Endothelial cell of umbilical vein (primary cell): ENCODE data around the gene LST1. TPM values are rescaled to one million over a fixed set of nuclear protein-coding genes. Genes with fewer than 3 reads are reported as not detected.

Experiments
- BruUV-seq: library from RNA; stranded (reverse); fragments of 400-500 nt; replicated peaks from 2 replicates; lab custom pipeline; 2021; lab: Mats Ljungman, UMichigan
- CTCF ChIA-PET: fragments of 300-600, 350-600 bp; sonication (Branson Sonifier 250); formaldehyde crosslinking; loops from one replicate; lab custom pipeline; 2021; ENCODE audit warnings: antibody characterized with exemption, inconsistent platforms; lab: Charles Lee
- POLR2A ChIA-PET: fragments of 300-600, 350-600 bp; sonication (Branson Sonifier 250); formaldehyde crosslinking; loops from one replicate; lab custom pipeline; 2021; ENCODE audit warnings: antibody characterized with exemption, inconsistent platforms; lab: Charles Lee
- DNase-seq: peaks from one replicate; pipeline ENCODE4 v3.0.0-alpha.2; 2011; ENCODE audit warnings: low read depth, low spot score
- FAIRE-seq: peaks from 2 replicates; lab custom pipeline; 2011; peaks lifted over from hg19 to GRCh38; lab: Jason Lieb, UNC
- H2AFZ ChIP-seq: 2 replicates; pipeline ENCODE4 v1.6.0; 2012; ENCODE audit warnings: low read depth, low read length, control low read depth, inconsistent platforms
- H3K27ac ChIP-seq: 2 replicates; pipeline ENCODE4 v1.5.1; 2011; ENCODE audit warnings: low read depth, mild to moderate bottlenecking, control low read depth, low read length, moderate library complexity; ENCODE audit not compliant: insufficient read depth
- H3K27me3 ChIP-seq, 2 experiments: 2 replicates each; pipeline versions ENCODE4 v1.6.0 to v1.6.1; 2011; ENCODE audit warnings: low read length in 2 of 2, mixed read lengths in 1 of 2; ENCODE audit not compliant: control insufficient read depth in 2 of 2, insufficient read depth in 2 of 2
- H3K36me3 ChIP-seq, 2 experiments: 2 replicates in 1 of 2; 3 replicates in 1 of 2; pipeline ENCODE4 v1.5.1; 2011; ENCODE audit warnings: low read length in 2 of 2, mild to moderate bottlenecking in 1 of 2, moderate library complexity in 1 of 2; ENCODE audit not compliant: control insufficient read depth in 2 of 2, insufficient read depth in 2 of 2; ENCODE audit errors: extremely low read depth in 1 of 2
- H3K4me1 ChIP-seq: 3 replicates; pipeline ENCODE4 v1.5.1; 2011; ENCODE audit warnings: mild to moderate bottlenecking, low read length; ENCODE audit not compliant: control insufficient read depth, insufficient read depth; ENCODE audit errors: extremely low read depth
- H3K4me2 ChIP-seq: 2 replicates; pipeline ENCODE4 v1.6.1; 2011; ENCODE audit warnings: low read length, control low read depth, mixed read lengths; ENCODE audit not compliant: insufficient read depth
- H3K4me3 ChIP-seq, 3 experiments: fragments of 200-600 bp in 1 of 3; sonication (generic), shearing (Covaris generic) in 1 of 3; replicated peaks in 1 of 3; 2 replicates each; pipeline ENCODE4 v1.5.1; 2011 to 2016; ENCODE audit warnings: control low read depth in 3 of 3, low read length in 3 of 3, mild to moderate bottlenecking in 2 of 3, inconsistent platforms in 1 of 3, low read depth in 1 of 3, moderate library complexity in 1 of 3; ENCODE audit not compliant: insufficient read depth in 1 of 3
- H3K79me2 ChIP-seq: 2 replicates; pipeline ENCODE4 v1.6.0; 2012; ENCODE audit warnings: low read length, inconsistent platforms; ENCODE audit not compliant: control insufficient read depth, insufficient read depth
- H3K9ac ChIP-seq: replicated peaks from 2 replicates; pipeline ENCODE3; 2011; ENCODE audit warnings: low read length, control low read depth; ENCODE audit not compliant: insufficient read depth; ENCODE audit errors: extremely low read depth
- H3K9me1 ChIP-seq: replicated peaks from 3 replicates; pipeline ENCODE4 v1.6.0; 2011; ENCODE audit warnings: mild to moderate bottlenecking, low read length; ENCODE audit not compliant: control insufficient read depth, insufficient read depth; ENCODE audit errors: extremely low read depth
- H3K9me3 ChIP-seq: replicated peaks from 2 replicates; pipeline ENCODE4 v1.5.1; 2012; ENCODE audit warnings: low read length, inconsistent platforms; ENCODE audit not compliant: control insufficient read depth, insufficient read depth
- H4K20me1 ChIP-seq: replicated peaks from 2 replicates; pipeline ENCODE3; 2011; ENCODE audit warnings: mild to moderate bottlenecking, low read length; ENCODE audit not compliant: control insufficient read depth, insufficient read depth; ENCODE audit errors: extremely low read depth
- EZH2 ChIP-seq: IDR thresholded peaks from 2 replicates; pipeline ENCODE4 v1.6.1; 2012; ENCODE audit warnings: borderline replicate concordance, low read depth, mild to moderate bottlenecking, moderate library complexity, low read length, inconsistent platforms; ENCODE audit not compliant: severe bottlenecking
- GATA2 ChIP-seq: IDR thresholded peaks from 2 replicates; pipeline ENCODE4 v1.7.0; 2011; ENCODE audit warnings: low read depth, mild to moderate bottlenecking, moderate library complexity, mixed read lengths, low read length; ENCODE audit not compliant: insufficient read length, insufficient read depth
- JUN ChIP-seq: IDR thresholded peaks from 2 replicates; pipeline ENCODE4 v1.6.1; 2011; ENCODE audit warnings: borderline replicate concordance, low read depth; ENCODE audit not compliant: insufficient read length, insufficient read depth
- MYC ChIP-seq: IDR thresholded peaks from one replicate; pipeline ENCODE4 v1.6.1; 2011; ENCODE audit warnings: mild to moderate bottlenecking, low read depth, low read length
- POLR2A ChIP-seq: IDR thresholded peaks from 2 replicates; pipeline ENCODE4 v1.6.1; 2012; ENCODE audit warnings: low read depth, mild to moderate bottlenecking, control low read depth, low read length
- dilution Hi-C: fragments of 300-500 bp; cut with MboI; formaldehyde crosslinking; loops from one replicate; pipeline ENCODE4 v1.15.0; 2019; ENCODE audit warnings: low sequenced_read_pairs; ENCODE audit not compliant: extremely low pct_ligation_motif_present
- intact Hi-C: fragments of 100-400 bp; cut with micrococcal nuclease; formaldehyde crosslinking; loops from one replicate; pipeline ENCODE4 v1.10.0; 2022
- polyA plus RNA-seq, 4 experiments: library from polyadenylated mRNA; depleted of rRNA in 3 of 4; stranded (reverse) in 3 of 4; unstranded in 1 of 4; fragments of >200 nt; gene quantifications; 2 replicates each; pipeline versions ENCODE4 v1.2.1 to v1.2.3, GENCODE V29; 2011 to 2012; ENCODE audit warnings: missing spikeins in 1 of 4
- total RNA-seq: library from RNA; stranded (reverse); gene quantifications from 2 replicates; pipeline ENCODE4 v1.2.3, GENCODE V29; 2021
- TF ChIP-seq, protein P1 (sequence below): IDR thresholded peaks from 2 replicates; pipeline ENCODE4 v1.6.1; 2011; ENCODE audit not compliant: insufficient read depth, insufficient read length
- TF ChIP-seq, protein P2 (sequence below), 2 donors: IDR thresholded peaks; 1 replicate in 1 of 2; 2 replicates in 1 of 2; pipeline ENCODE4 v1.5.1; 2011; ENCODE audit warnings: low read length in 2 of 2, mild to moderate bottlenecking in 2 of 2, moderate library complexity in 2 of 2, control low read depth in 1 of 2, inconsistent platforms in 1 of 2, low read depth in 1 of 2; ENCODE audit not compliant: insufficient read depth in 1 of 2; ENCODE audit errors: extremely low read depth in 1 of 2

Gene LST1
- total and polyA plus RNA-seq, 2 donors (not counting 3 experiments of a cell fraction or from before 2014, with no cell fraction given), result 1.00 to 1.8 TPM

DNA sequence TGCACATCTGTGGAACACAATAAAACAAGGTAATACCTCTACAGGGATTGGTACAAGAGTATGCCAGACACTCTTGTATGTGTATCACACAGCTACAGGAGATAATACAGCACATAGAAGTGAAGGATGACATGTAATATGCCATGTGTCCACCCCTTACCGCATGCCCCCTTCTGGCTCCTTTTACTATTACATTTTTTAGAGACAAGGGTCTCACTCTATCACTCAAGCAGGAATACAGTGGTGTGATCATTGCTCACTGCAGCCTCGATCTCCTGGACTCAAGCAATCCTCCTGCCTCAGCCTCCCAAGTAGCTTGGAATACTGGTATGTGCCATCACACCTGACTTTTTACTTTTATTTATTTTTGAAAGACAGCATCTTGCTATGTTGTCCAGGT, 10.9 kb downstream of the LST1 start:
- dilution Hi-C loops, result no loop called here
- Histone ChIP-seq H3K27ac (no peak overlapping the region), H3K9me3 (no peaks in the 10 kb centered on the region), H3K9ac (no peak overlapping the region), H3K79me2 (no peaks in the 10 kb centered on the region), H4K20me1 (no peaks in the 10 kb centered on the region), H3K4me2 (no peak overlapping the region), H2AFZ (no peak overlapping the region), H3K4me3 (no peak overlapping the region), H3K9me1 (no peaks in the 10 kb centered on the region), H3K4me1 (no peaks in the 10 kb centered on the region), H3K27me3 (no peaks in the 10 kb centered on the region), H3K36me3 (no peaks in the 10 kb centered on the region)
- intact Hi-C loops, result no loop called here
- BruUV-seq, result no TSS peak
- FAIRE-seq (peak; percentile 84), DNase-seq (peak; percentile 67)
- TF ChIP-seq MYC, result peak; percentile 61
- TF ChIP-seq, protein P1, sequence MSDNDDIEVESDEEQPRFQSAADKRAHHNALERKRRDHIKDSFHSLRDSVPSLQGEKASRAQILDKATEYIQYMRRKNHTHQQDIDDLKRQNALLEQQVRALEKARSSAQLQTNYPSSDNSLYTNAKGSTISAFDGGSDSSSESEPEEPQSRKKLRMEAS, result peak; percentile 22
- no peak for TF ChIP-seq POLR2A
- no peak for TF ChIP-seq GATA2
- TF ChIP-seq JUN, result no peak
- TF ChIP-seq, protein P2, sequence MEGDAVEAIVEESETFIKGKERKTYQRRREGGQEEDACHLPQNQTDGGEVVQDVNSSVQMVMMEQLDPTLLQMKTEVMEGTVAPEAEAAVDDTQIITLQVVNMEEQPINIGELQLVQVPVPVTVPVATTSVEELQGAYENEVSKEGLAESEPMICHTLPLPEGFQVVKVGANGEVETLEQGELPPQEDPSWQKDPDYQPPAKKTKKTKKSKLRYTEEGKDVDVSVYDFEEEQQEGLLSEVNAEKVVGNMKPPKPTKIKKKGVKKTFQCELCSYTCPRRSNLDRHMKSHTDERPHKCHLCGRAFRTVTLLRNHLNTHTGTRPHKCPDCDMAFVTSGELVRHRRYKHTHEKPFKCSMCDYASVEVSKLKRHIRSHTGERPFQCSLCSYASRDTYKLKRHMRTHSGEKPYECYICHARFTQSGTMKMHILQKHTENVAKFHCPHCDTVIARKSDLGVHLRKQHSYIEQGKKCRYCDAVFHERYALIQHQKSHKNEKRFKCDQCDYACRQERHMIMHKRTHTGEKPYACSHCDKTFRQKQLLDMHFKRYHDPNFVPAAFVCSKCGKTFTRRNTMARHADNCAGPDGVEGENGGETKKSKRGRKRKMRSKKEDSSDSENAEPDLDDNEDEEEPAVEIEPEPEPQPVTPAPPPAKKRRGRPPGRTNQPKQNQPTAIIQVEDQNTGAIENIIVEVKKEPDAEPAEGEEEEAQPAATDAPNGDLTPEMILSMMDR (IDR thresholded peaks at IDR 0.05; ENCODE audit: extremely low read depth in 1 of 2, insufficient read depth in 1 of 2, low read depth in 1 of 2, low read length in 2 of 2), result peak; percentile 43 to 47
- TF ChIP-seq EZH2, result no peak
- ChIA-PET POLR2A (interaction anchor here (4.6 kb wide), 1 partner anchor 46 kb away, joined by 22 read pairs; no protein-coding TSS in a partner anchor), CTCF (interaction anchor here (1.2 to 32.6 kb wide), 5 partner anchors 10 to 103 kb away, joined by 5 to 1517 read pairs (median 45); partner anchors contain the start of genes ATP6V1G2, DDX39B, LST1 and LTB)
